HepG2 (cell line): ENCODE results near the gene VGF. TPM values are rescaled to one million over a fixed set of nuclear protein-coding genes. Genes with fewer than 3 reads are reported as not detected.
A peak's percentile ranks its signal among the peaks of the same experiment; 100 is the strongest.

Experiments used
- AHR ChIP-seq: IDR thresholded peaks from 2 replicates; pipeline ENCODE4 v1.6.1; 2018; ENCODE audit warnings: missing genetic modification reagents, missing compliant biosample characterization
- ARNTL ChIP-seq: sonication (generic); formaldehyde crosslinking; IDR thresholded peaks from 2 replicates; pipeline ENCODE4 v1.4.0; 2020; ENCODE audit warnings: mild to moderate bottlenecking, missing genetic modification reagents
- EP300 ChIP-seq, 3 experiments: sonication (generic) in 1 of 3; formaldehyde crosslinking in 1 of 3; IDR thresholded peaks; 2 replicates each; pipeline versions ENCODE4 v1.5.1 to v1.6.1; 2011 to 2020; ENCODE audit warnings: low read depth in 2 of 3, low read length in 2 of 3, borderline replicate concordance in 1 of 3, improper control_type of control experiment in 1 of 3, mild to moderate bottlenecking in 1 of 3, missing genetic modification reagents in 1 of 3, moderate library complexity in 1 of 3
- HNF1A ChIP-seq, 2 experiments: sonication (generic) in 1 of 2; formaldehyde crosslinking in 1 of 2; IDR thresholded peaks; 2 replicates each; pipeline versions ENCODE4 v1.4.0 to v1.6.1; 2016 to 2020; ENCODE audit warnings: borderline replicate concordance in 1 of 2, low read depth in 1 of 2, mild to moderate bottlenecking in 1 of 2, missing genetic modification reagents in 1 of 2
- HNRNPL ChIP-seq: fragments of 200-400 bp; formaldehyde crosslinking; IDR thresholded peaks from 2 replicates; pipeline ENCODE4 v1.6.1; 2017; ENCODE audit warnings: mild to moderate bottlenecking, low read depth, low read length
- HOXA5 ChIP-seq: sonication (generic); formaldehyde crosslinking; IDR thresholded peaks from 2 replicates; pipeline ENCODE4 v1.4.0; 2020; ENCODE audit warnings: missing genetic modification reagents
- MBNL3 ChIP-seq: fragments of 250-450 bp; sonication (Bioruptor Pico); conservative IDR thresholded peaks from 2 replicates; pipeline ENCODE4 v1.8.0; 2022; ENCODE audit warnings: mild to moderate bottlenecking, inconsistent platforms
- RXRA ChIP-seq: sonication (generic); formaldehyde crosslinking; IDR thresholded peaks from 2 replicates; pipeline ENCODE4 v1.5.1; 2020; ENCODE audit warnings: missing genetic modification reagents
- SALL2 ChIP-seq: sonication (generic); formaldehyde crosslinking; IDR thresholded peaks from 2 replicates; pipeline ENCODE4 v1.8.1; 2023; ENCODE audit warnings: mild to moderate bottlenecking, missing genetic modification reagents, inconsistent platforms
- TRIM22 ChIP-seq: fragments of 450-650 bp; IDR thresholded peaks from 2 replicates; pipeline ENCODE4 v1.6.1; 2017
- ZBTB39 ChIP-seq: sonication (generic); formaldehyde crosslinking; IDR thresholded peaks from 2 replicates; pipeline ENCODE4 v1.5.0; 2020; ENCODE audit warnings: missing genetic modification reagents
- ZFAT ChIP-seq: sonication (generic); formaldehyde crosslinking; conservative IDR thresholded peaks from 2 replicates; pipeline ENCODE4 v1.8.1; 2023; ENCODE audit warnings: missing genetic modification reagents, inconsistent platforms
- ZFP82 ChIP-seq: sonication (generic); formaldehyde crosslinking; IDR thresholded peaks from 2 replicates; pipeline ENCODE4 v1.5.1; 2020; ENCODE audit warnings: mild to moderate bottlenecking, missing genetic modification reagents, borderline replicate concordance
- ZHX1 ChIP-seq: sonication (generic); formaldehyde crosslinking; IDR thresholded peaks from 2 replicates; pipeline ENCODE4 v1.8.1; 2022; ENCODE audit warnings: low read depth, mild to moderate bottlenecking, missing genetic modification reagents
- ZNF282 ChIP-seq: fragments of 450-650 bp; IDR thresholded peaks from 2 replicates; pipeline ENCODE4 v1.6.1; 2018; ENCODE audit not compliant: partially characterized antibody
- ZNF589 ChIP-seq: sonication (generic); formaldehyde crosslinking; conservative IDR thresholded peaks from 2 replicates; pipeline ENCODE4 v1.8.0; 2022; ENCODE audit warnings: mild to moderate bottlenecking, moderate library complexity, missing genetic modification reagents
- ZNF883 ChIP-seq: sonication (generic); formaldehyde crosslinking; IDR thresholded peaks from 2 replicates; pipeline ENCODE4 v1.5.1; 2020; ENCODE audit warnings: mild to moderate bottlenecking, missing genetic modification reagents; ENCODE audit errors: not compliant biosample characterization
- polyA plus RNA-seq, 8 experiments: library from polyadenylated mRNA; depleted of rRNA in 3 of 8; stranded (reverse) in 7 of 8; unstranded in 1 of 8; fragments of >200 nt; fragmentation: Illumina TruSeq in 4 of 8; extraction: Trizol in 4 of 8; gene quantifications; 2 replicates each; pipeline versions ENCODE4 v1.2.1 to v1.2.3, GENCODE V29; 2011 to 2016; ENCODE audit warnings: low read depth in 4 of 8, missing spikeins in 1 of 8, mixed read lengths in 1 of 8; ENCODE audit not compliant: insufficient read depth in 1 of 8
- total RNA-seq, 5 experiments: library from RNA; depleted of rRNA; stranded (reverse); fragments of >200 nt; fragmentation: Illumina TruSeq; extraction: Trizol; gene quantifications; 2 replicates each; pipeline ENCODE4 v1.2.3, GENCODE V29; 2016; ENCODE audit warnings: low read depth in 1 of 5

Gene VGF
- total and polyA plus RNA-seq, 2 of the 13 experiments (the other 11 are each of a cell fraction or from before 2014, with no cell fraction given), result 0.12 to 0.46 TPM

DNA sequence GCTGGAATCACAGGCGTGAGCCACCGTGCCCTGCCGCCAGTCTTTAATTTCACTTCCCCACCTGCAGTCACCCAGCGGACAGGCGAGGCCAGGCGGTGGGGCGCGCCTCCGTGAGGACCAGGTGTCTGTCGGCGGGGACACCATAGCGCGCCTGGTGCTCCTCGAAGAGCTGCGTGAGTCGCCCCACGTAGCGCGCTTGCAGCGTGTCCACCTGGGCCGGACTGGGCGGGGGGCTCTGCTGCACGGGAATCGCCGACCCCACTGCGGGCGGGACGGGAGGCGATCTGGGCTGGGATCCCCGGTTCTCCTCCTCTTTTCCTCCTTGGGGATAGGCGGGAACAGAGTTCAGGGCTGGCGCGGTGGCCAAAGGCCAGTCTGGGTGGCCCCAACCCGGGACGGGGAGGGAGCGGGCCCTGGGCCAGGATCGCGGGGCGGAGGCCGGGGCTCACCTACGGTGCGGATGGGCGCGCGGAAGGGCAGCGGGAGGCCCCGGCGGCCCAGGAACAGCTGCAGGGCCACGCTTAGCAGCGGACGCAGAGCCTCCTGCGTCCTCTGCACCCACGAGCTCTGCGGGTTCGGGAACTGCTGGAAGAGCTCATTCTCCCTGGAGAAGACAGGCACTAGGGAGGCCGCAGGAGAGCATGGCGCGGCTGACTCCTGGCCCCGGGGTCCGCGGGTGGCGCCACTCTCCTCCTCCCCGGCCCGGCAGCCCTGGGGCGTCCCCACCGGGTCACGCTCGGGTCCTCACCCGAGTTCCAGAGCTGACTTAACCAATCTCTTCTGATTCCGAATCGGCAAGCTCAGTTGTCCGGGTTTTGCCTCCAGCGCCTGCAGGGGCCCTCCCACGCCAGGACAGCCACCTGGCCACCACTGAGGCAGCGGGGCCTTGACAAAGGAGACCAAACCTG, 36.6 kb upstream of the VGF start (continued):
- TF ChIP-seq ZHX1 (CRISPR knock-in tag), result peak; percentile 47; the same call in 1 of the 2 replicates
- no peak; the same call in 1 of the 2 replicates for TF ChIP-seq ARNTL (CRISPR knock-in tag)
- TF ChIP-seq ZFP82, result peak; percentile 67; the same call in 1 of the 2 replicates
- no peak for TF ChIP-seq HNRNPL
- TF ChIP-seq AHR (CRISPR knock-in tag), result no peak
- TF ChIP-seq RXRA, result peak; percentile 84
- TF ChIP-seq ZNF589, result no peak
- peak; percentile 67 for TF ChIP-seq ZNF883 (CRISPR knock-in tag)
- TF ChIP-seq SALL2 (CRISPR knock-in tag), result 0 out of 2 replicates have a peak, but pooled peaks have one; percentile 13
- no peak for TF ChIP-seq TRIM22
- no peak for TF ChIP-seq ZFAT (CRISPR knock-in tag)
- TF ChIP-seq HOXA5 (CRISPR knock-in tag), result peak; percentile 66
- TF ChIP-seq HNF1A (IDR thresholded peaks at IDR 0.05; ENCODE audit: low read depth), result no peak
- no peak for TF ChIP-seq HNF1A (CRISPR knock-in tag; IDR thresholded peaks at IDR 0.05; ENCODE audit: borderline replicate concordance)
- no peak for TF ChIP-seq ZBTB39 (CRISPR knock-in tag)
- 0 out of 4 replicates have a peak, but pooled peaks of 1 of the 2 experiments have one; percentile 7 for TF ChIP-seq EP300 (IDR thresholded peaks at IDR 0.05; ENCODE audit: low read depth in 2 of 2, low read length in 2 of 2)
- TF ChIP-seq EP300 (CRISPR knock-in tag; IDR thresholded peaks at IDR 0.05; ENCODE audit: borderline replicate concordance), result no peak
- TF ChIP-seq MBNL3 (CRISPR knock-in tag), result no peak
- no peak for TF ChIP-seq ZNF282
